H1 (cell line): Measurements from ENCODE around the gene RIPOR1. TPM values are rescaled to one million over a fixed set of nuclear protein-coding genes. Genes with fewer than 3 reads are reported as not detected.

Experiments used
- CTCF ChIA-PET: fragments of 300-600 bp; sonication (Branson Sonifier 250); formaldehyde crosslinking; loops from one replicate; lab custom pipeline; 2021; ENCODE audit not compliant: partially characterized antibody; lab: Charles Lee
- POLR2A ChIA-PET: fragments of 300-600 bp; sonication (Branson Sonifier 250); formaldehyde crosslinking; loops from one replicate; lab custom pipeline; 2021; ENCODE audit warnings: inconsistent platforms; ENCODE audit not compliant: partially characterized antibody; lab: Charles Lee
- DNase-seq, 2 experiments: peaks; one replicate each; pipeline versions ENCODE4 v3.0.0 to v3.0.0-alpha.2; 2010 to 2022; ENCODE audit warnings: low spot score in 2 of 2, low read depth in 1 of 2, mixed read lengths in 1 of 2
- FAIRE-seq: peaks from 2 replicates; lab custom pipeline; 2011; peaks lifted over from hg19 to GRCh38; lab: Jason Lieb, UNC
- H2AFZ ChIP-seq: 2 replicates; pipeline ENCODE4 v1.8.1; 2012; ENCODE audit warnings: low read length, inconsistent platforms
- H2AK5ac ChIP-seq: 2 replicates; pipeline ENCODE4 v1.6.1; 2013; ENCODE audit warnings: low read depth, low read length
- H2BK120ac ChIP-seq: replicated peaks from 2 replicates; pipeline ENCODE3; 2013; ENCODE audit warnings: low read depth, low read length, inconsistent platforms
- H2BK12ac ChIP-seq: 2 replicates; pipeline ENCODE4 v1.6.1; 2013; ENCODE audit warnings: low read depth, low read length
- H2BK15ac ChIP-seq: 2 replicates; pipeline ENCODE4 v1.6.1; 2013; ENCODE audit warnings: low read length
- H2BK20ac ChIP-seq: 2 replicates; pipeline ENCODE4 v1.6.1; 2013; ENCODE audit warnings: low read length
- H2BK5ac ChIP-seq: 2 replicates; pipeline ENCODE4 v1.6.1; 2013; ENCODE audit warnings: low read depth, low read length
- H3K14ac ChIP-seq: 2 replicates; pipeline ENCODE4 v1.6.1; 2013; ENCODE audit warnings: inconsistent platforms; ENCODE audit not compliant: insufficient read length
- H3K18ac ChIP-seq: 2 replicates; pipeline ENCODE4 v1.6.1; 2013; ENCODE audit warnings: low read length; ENCODE audit errors: extremely low read depth
- H3K23ac ChIP-seq: 2 replicates; pipeline ENCODE4 v1.6.1; 2013; ENCODE audit warnings: inconsistent platforms; ENCODE audit not compliant: insufficient read length
- H3K23me2 ChIP-seq: 2 replicates; pipeline ENCODE4 v1.6.1; 2013; ENCODE audit warnings: low read depth, low read length
- H3K27ac ChIP-seq: 2 replicates; pipeline ENCODE4 v1.6.1; 2011; ENCODE audit warnings: low read depth, low read length, inconsistent platforms
- H3K27me3 ChIP-seq, 4 experiments: replicated peaks in 1 of 4; 1 replicate in 1 of 4; 2 replicates in 3 of 4; pipeline versions ENCODE4 v1.6.1 to v1.8.1; 2011 to 2013; ENCODE audit warnings: low read length in 3 of 4, mild to moderate bottlenecking in 3 of 4, inconsistent platforms in 2 of 4, mixed read lengths in 2 of 4, moderate library complexity in 1 of 4; ENCODE audit not compliant: control insufficient read depth in 3 of 4, insufficient read depth in 3 of 4; ENCODE audit errors: extremely low read depth in 1 of 4
- H3K36me3 ChIP-seq, 4 experiments: 2 replicates each; pipeline versions ENCODE4 v1.6.1 to v1.8.1; 2011 to 2013; ENCODE audit warnings: mild to moderate bottlenecking in 4 of 4, low read length in 3 of 4, moderate library complexity in 2 of 4, control low read depth in 1 of 4, inconsistent platforms in 1 of 4; ENCODE audit not compliant: insufficient read depth in 4 of 4, control insufficient read depth in 2 of 4
- H3K4ac ChIP-seq: replicated peaks from 2 replicates; pipeline ENCODE3; 2013; ENCODE audit warnings: low read length, low read depth, mixed read lengths, inconsistent platforms; ENCODE audit not compliant: insufficient read length
- H3K4me1 ChIP-seq, 4 experiments: replicated peaks in 1 of 4; 1 replicate in 1 of 4; 2 replicates in 3 of 4; pipeline versions ENCODE4 v1.6.1 to v1.8.1; 2011 to 2013; ENCODE audit warnings: low read length in 3 of 4, inconsistent platforms in 2 of 4, mixed read lengths in 1 of 4; ENCODE audit not compliant: insufficient read depth in 4 of 4, control insufficient read depth in 3 of 4
- H3K4me2 ChIP-seq, 2 experiments: 2 replicates each; pipeline versions ENCODE4 v1.6.1 to v1.8.1; 2011 to 2013; ENCODE audit warnings: low read depth in 2 of 2, low read length in 2 of 2, control low read depth in 1 of 2, inconsistent platforms in 1 of 2, mild to moderate bottlenecking in 1 of 2; ENCODE audit not compliant: insufficient read depth in 1 of 2
- H3K4me3 ChIP-seq, 4 experiments: fragments of 200-600, 300-600 bp in 1 of 4; sonication (generic), shearing (Covaris generic), sonication (Bioruptor Twin) in 1 of 4; 2 replicates each; pipeline versions ENCODE4 v1.5.1 to v1.8.1; 2011 to 2016; ENCODE audit warnings: low read length in 4 of 4, low read depth in 3 of 4, control low read depth in 2 of 4, inconsistent platforms in 2 of 4, mild to moderate bottlenecking in 2 of 4, mixed read lengths in 1 of 4, moderate library complexity in 1 of 4; ENCODE audit not compliant: insufficient read depth in 2 of 4; ENCODE audit errors: extremely low read depth in 1 of 4
- H3K56ac ChIP-seq: replicated peaks from 2 replicates; pipeline ENCODE3; 2013; ENCODE audit warnings: low read depth, mild to moderate bottlenecking, mixed read lengths, low read length, inconsistent platforms; ENCODE audit not compliant: insufficient read length
- H3K79me1 ChIP-seq: 2 replicates; pipeline ENCODE4 v1.6.1; 2013; ENCODE audit warnings: low read depth, low read length, control low read depth
- H3K79me2 ChIP-seq, 2 experiments: 2 replicates each; pipeline versions ENCODE4 v1.6.1 to v1.8.1; 2012 to 2013; ENCODE audit warnings: low read length in 2 of 2, mild to moderate bottlenecking in 2 of 2, inconsistent platforms in 1 of 2; ENCODE audit not compliant: insufficient read depth in 2 of 2, control insufficient read depth in 1 of 2
- H3K9ac ChIP-seq, 4 experiments: replicated peaks in 1 of 4; 1 replicate in 1 of 4; 2 replicates in 3 of 4; pipeline versions ENCODE4 v1.6.1 to v1.8.1; 2011 to 2013; ENCODE audit warnings: low read depth in 3 of 4, low read length in 3 of 4, control low read depth in 2 of 4, mild to moderate bottlenecking in 2 of 4, moderate library complexity in 2 of 4, inconsistent platforms in 1 of 4; ENCODE audit errors: extremely low read depth in 1 of 4
- H3K9me3 ChIP-seq, 2 experiments: 2 replicates each; pipeline versions ENCODE4 v1.6.1 to v1.8.1; 2012 to 2013; ENCODE audit warnings: mild to moderate bottlenecking in 2 of 2, moderate library complexity in 2 of 2, control low read depth in 1 of 2, inconsistent platforms in 1 of 2, low read depth in 1 of 2, low read length in 1 of 2, mixed read lengths in 1 of 2; ENCODE audit not compliant: insufficient read depth in 2 of 2
- H4K20me1 ChIP-seq, 2 experiments: replicated peaks in 1 of 2; 2 replicates each; pipeline versions ENCODE3 to v1.8.1; 2011 to 2013; ENCODE audit warnings: inconsistent platforms in 2 of 2, low read length in 2 of 2, mild to moderate bottlenecking in 1 of 2; ENCODE audit not compliant: insufficient read depth in 2 of 2, control insufficient read depth in 1 of 2
- H4K5ac ChIP-seq: 2 replicates; pipeline ENCODE4 v1.6.1; 2013; ENCODE audit warnings: low read length, low read depth, mixed read lengths, inconsistent platforms; ENCODE audit not compliant: insufficient read length
- H4K8ac ChIP-seq: 2 replicates; pipeline ENCODE4 v1.8.0; 2013; ENCODE audit warnings: mild to moderate bottlenecking, moderate library complexity, low read length, inconsistent platforms; ENCODE audit not compliant: insufficient read depth; ENCODE audit errors: extremely low read depth
- H4K91ac ChIP-seq: replicated peaks from 2 replicates; pipeline ENCODE3; 2013; ENCODE audit warnings: low read length, mixed read lengths, inconsistent platforms; ENCODE audit not compliant: insufficient read length
- CHD2 ChIP-seq: IDR thresholded peaks from 2 replicates; pipeline ENCODE4 v1.6.1; 2012; ENCODE audit warnings: low read length, improper control_type of control experiment
- CREB1 ChIP-seq: IDR thresholded peaks from 2 replicates; pipeline ENCODE4 v1.6.1; 2012; ENCODE audit warnings: inconsistent platforms
- EGR1 ChIP-seq: IDR thresholded peaks from 2 replicates; pipeline ENCODE4 v1.6.1; 2011; ENCODE audit warnings: low read depth, low read length, borderline replicate concordance
- FOSL1 ChIP-seq: IDR thresholded peaks from 2 replicates; pipeline ENCODE4 v1.6.1; 2011; ENCODE audit warnings: mild to moderate bottlenecking, low read depth, low read length, moderate library complexity; ENCODE audit not compliant: insufficient read depth
- JUND ChIP-seq: IDR thresholded peaks from 2 replicates; pipeline ENCODE4 v1.6.1; 2011; ENCODE audit warnings: mild to moderate bottlenecking, improper control_type of control experiment, low read length
- KDM4A ChIP-seq: IDR thresholded peaks from one replicate; pipeline ENCODE4 v1.7.1; 2012; ENCODE audit warnings: low read depth, mild to moderate bottlenecking, moderate library complexity, low read length, inconsistent platforms; ENCODE audit not compliant: severe bottlenecking
- RNF2 ChIP-seq: fragments of 200-900, 300-1000 bp; sonication (generic); IDR thresholded peaks from 2 replicates; pipeline ENCODE4 v1.7.1; 2016; ENCODE audit warnings: borderline replicate concordance, low read depth, mild to moderate bottlenecking, antibody characterized with exemption, low read length; ENCODE audit not compliant: poor library complexity, severe bottlenecking; ENCODE audit errors: missing control alignments
- WGBS, 2 experiments: shearing (Covaris generic) in 1 of 2; methylation state at CpG; one replicate each; pipeline versions ENCODE4 v1.1.6 to v1.1.7; 2013 to 2015; ENCODE audit warnings: low lambda C conversion rate in 2 of 2, mixed read lengths in 2 of 2, inconsistent platforms in 1 of 2, low coverage in 1 of 2, missing lambda C conversion rate in 1 of 2; ENCODE audit not compliant: insufficient replicate concordance in 2 of 2, insufficient coverage in 1 of 2, insufficient read length in 1 of 2; ENCODE audit errors: extremely low coverage in 1 of 2, missing lambda C conversion rate in 1 of 2; 5-methylcytosine and 5-hydroxymethylcytosine counted together
- polyA plus RNA-seq, 7 experiments: library from polyadenylated mRNA; depleted of rRNA in 3 of 7; stranded (reverse) in 5 of 7; unstranded in 2 of 7; fragments of >200 nt in 5 of 7; fragments of 200-250 nt in 2 of 7; gene quantifications; 1 replicate in 5 of 7; 2 replicates in 1 of 7; 4 replicates in 1 of 7; pipeline versions ENCODE4 v1.2.1 to v1.2.3, GENCODE V29; 2011 to 2013; ENCODE audit warnings: missing spikeins in 2 of 7, mixed read lengths in 2 of 7
- total RNA-seq: library from RNA; stranded (reverse); fragmentation: NEBNext Ultra II Directional; extraction: Animal tissue kit (Norgen Biotek cat#: 25700); gene quantifications from 2 replicates; pipeline ENCODE4 v1.2.1, GENCODE V29; 2021
- TF ChIP-seq, protein P1 (sequence below), 3 experiments: IDR thresholded peaks; 1 replicate in 2 of 3; 2 replicates in 1 of 3; pipeline versions ENCODE4 v1.5.1 to v1.6.1; 2011; ENCODE audit warnings: low read length in 3 of 3, mild to moderate bottlenecking in 3 of 3, inconsistent platforms in 2 of 3, low read depth in 1 of 3, moderate library complexity in 1 of 3; ENCODE audit not compliant: insufficient read depth in 1 of 3; ENCODE audit errors: control extremely low read depth in 1 of 3

Gene RIPOR1
- total and polyA plus RNA-seq, 2 of the 8 experiments (the other 6 are each of a cell fraction or from before 2014, with no cell fraction given): 2.7 to 10.1 TPM

DNA sequence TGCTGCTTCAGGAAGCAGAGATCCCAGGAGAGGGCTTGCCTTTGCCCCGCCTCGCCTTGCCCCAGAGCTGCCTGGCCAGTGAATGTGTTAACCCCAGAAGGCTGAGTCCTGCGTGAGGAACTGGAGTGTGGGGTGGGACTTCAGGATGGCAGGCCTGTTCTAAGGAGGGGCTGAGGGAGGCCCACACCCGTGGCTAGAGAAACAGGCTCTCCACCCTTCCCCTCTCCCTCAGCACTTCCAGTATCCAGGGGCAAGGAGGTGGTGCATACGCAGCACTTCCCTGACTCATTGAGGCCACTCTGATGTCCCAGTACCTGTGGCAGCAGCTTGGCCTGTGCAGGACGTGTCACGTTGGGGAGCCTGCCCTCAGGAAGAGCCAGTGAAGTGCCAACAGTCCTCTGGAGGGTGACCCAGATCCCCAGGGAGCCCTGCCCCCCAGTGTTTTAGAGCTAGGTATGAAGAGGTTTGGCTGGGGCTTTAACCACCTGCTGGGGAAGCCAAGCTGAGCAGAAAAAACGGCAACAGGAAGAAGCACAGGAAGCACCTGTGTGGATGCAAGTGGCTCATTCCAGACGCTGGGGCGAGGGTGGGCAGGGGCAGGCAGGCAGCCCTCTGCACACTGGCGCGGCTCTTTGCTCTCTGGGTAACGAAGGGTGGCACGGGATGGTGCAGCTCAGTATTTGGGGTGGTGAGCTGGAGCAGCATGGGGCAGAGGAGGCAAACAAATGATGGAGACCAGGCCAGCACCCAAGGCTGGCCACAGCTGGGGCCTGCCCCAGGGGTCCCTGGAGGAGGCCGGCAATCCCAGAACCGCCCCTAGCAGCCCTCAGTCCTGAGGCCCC lies 19.0 kb downstream of the RIPOR1 start:
- Histone ChIP-seq H3K79me1 (0 out of 2 replicates have a peak, but pooled peaks cover 2% of the 10 kb centered on the region), H3K56ac (no peak overlapping the region), H3K4me2 (no peak overlapping the region), H3K23me2 (no peaks in the 10 kb centered on the region), H3K9me3 (no peaks in the 10 kb centered on the region), H3K9ac (no peak overlapping the region), H3K4ac (no peak overlapping the region), H3K27ac (no peak overlapping the region), H4K8ac (0 out of 2 replicates have a peak overlapping the region, but pooled peaks have one; percentile 4), H3K23ac (no peak overlapping the region), H3K4me1 (peaks cover 0 to 4% (median 2%) of the 10 kb centered on the region in 4 experiments; a peak in 3 of 7 replicates), H3K18ac (no peak overlapping the region), H2AFZ (no peak overlapping the region), H3K36me3 (0 out of 8 replicates have a peak, but pooled peaks cover 0 to 3% (median 0%) of the 10 kb centered on the region in 4 experiments), H2BK15ac (0 out of 2 replicates have a peak overlapping the region, but pooled peaks have one; percentile 61), H3K79me2 (no peaks in the 10 kb centered on the region), H3K4me3 (no peak overlapping the region), H4K5ac (no peak overlapping the region), H2BK12ac (0 out of 2 replicates have a peak overlapping the region, but pooled peaks have one; percentile 55), H2AK5ac (no peak overlapping the region), H2BK5ac (peak overlapping the region; percentile 55), H3K14ac (no peak overlapping the region), H2BK120ac (no peak overlapping the region), H4K20me1 (peaks cover 2 to 9% of the 10 kb centered on the region in 2 experiments), H3K27me3 (no peaks in the 10 kb centered on the region; a peak in 2 of 7 replicates), H2BK20ac (no peak overlapping the region), H4K91ac (no peak overlapping the region)
- DNase-seq: no peak
- ChIA-PET CTCF (interaction anchor here (0.6 to 10.6 kb wide), 32 partner anchors 8 to 454 kb away, joined by 3 to 165 read pairs (median 5); partner anchors contain the start of genes ACD, C16orf86, CARMIL2 and CTCF), POLR2A (interaction anchor here (0.7 to 11.9 kb wide), 13 partner anchors 8 to 417 kb away, joined by 3 to 105 read pairs (median 4); partner anchors contain the start of genes ACD, CARMIL2, CTCF and PARD6A)
- FAIRE-seq: no peak
- WGBS, 2 experiments: 88% methylated on average over 14 of the region's 16 CpGs; no CpG with 5 or more reads in 1 of the 2 experiments
- no peak for TF ChIP-seq CHD2
- no peak for TF ChIP-seq CREB1
- TF ChIP-seq EGR1: no peak
- no peak for TF ChIP-seq FOSL1
- no peak for TF ChIP-seq KDM4A
- TF ChIP-seq, protein P1, sequence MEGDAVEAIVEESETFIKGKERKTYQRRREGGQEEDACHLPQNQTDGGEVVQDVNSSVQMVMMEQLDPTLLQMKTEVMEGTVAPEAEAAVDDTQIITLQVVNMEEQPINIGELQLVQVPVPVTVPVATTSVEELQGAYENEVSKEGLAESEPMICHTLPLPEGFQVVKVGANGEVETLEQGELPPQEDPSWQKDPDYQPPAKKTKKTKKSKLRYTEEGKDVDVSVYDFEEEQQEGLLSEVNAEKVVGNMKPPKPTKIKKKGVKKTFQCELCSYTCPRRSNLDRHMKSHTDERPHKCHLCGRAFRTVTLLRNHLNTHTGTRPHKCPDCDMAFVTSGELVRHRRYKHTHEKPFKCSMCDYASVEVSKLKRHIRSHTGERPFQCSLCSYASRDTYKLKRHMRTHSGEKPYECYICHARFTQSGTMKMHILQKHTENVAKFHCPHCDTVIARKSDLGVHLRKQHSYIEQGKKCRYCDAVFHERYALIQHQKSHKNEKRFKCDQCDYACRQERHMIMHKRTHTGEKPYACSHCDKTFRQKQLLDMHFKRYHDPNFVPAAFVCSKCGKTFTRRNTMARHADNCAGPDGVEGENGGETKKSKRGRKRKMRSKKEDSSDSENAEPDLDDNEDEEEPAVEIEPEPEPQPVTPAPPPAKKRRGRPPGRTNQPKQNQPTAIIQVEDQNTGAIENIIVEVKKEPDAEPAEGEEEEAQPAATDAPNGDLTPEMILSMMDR (IDR thresholded peaks at IDR 0.05; ENCODE audit: control extremely low read depth in 1 of 3, insufficient read depth in 1 of 3, low read depth in 1 of 3, low read length in 3 of 3): no peak
- TF ChIP-seq JUND: no peak
- TF ChIP-seq RNF2: no peak
